Testis (tissue), 2 donors: Measurements from ENCODE around the gene SLC45A1.

Experiments
- CTCF ChIP-seq, 3 experiments: fragments of 450-650 bp in 2 of 3; fragments of 200-600 bp in 1 of 3; sonication (generic) in 1 of 3; IDR thresholded peaks; one replicate each; pipeline ENCODE4 v1.5.1; 2016 to 2019; ENCODE audit warnings: antibody characterized with exemption in 3 of 3, mild to moderate bottlenecking in 2 of 3, moderate library complexity in 1 of 3
- POLR2A ChIP-seq: fragments of 450-650 bp; IDR thresholded peaks from one replicate; pipeline ENCODE4 v1.6.1; 2017; ENCODE audit warnings: antibody characterized with exemption, mild to moderate bottlenecking, moderate library complexity

- no peak for TF ChIP-seq CTCF (IDR thresholded peaks at IDR 0.05)
- no peak for TF ChIP-seq POLR2A
Measured at GRCh38 chr1:8324176-8324810, 6.4 kb downstream of the SLC45A1 start.
